Adrenal gland (tissue), 12 donors: ENCODE results near the gene OR7C1. TPM values are rescaled to one million over a fixed set of nuclear protein-coding genes. Genes with fewer than 3 reads are reported as not detected.
A peak's percentile ranks its signal among the peaks of the same experiment; 100 is the strongest.
"Not testable (repeated sequence)": the region's sequence is repeated elsewhere in the genome, so short reads cannot be mapped to it uniquely, and the experiment has no call there.

Experiments
- DNase-seq, 7 donors: peaks; one replicate each; pipeline ENCODE4 v3.0.0-alpha.2; 2019 to 2020
- H3K27ac ChIP-seq, 5 donors: fragments of 200-600 bp; sonication (generic) in 4 of 5; 1 replicate in 3 of 5; 2 replicates in 2 of 5; pipeline versions ENCODE4 v1.5.1 to v1.8.0; 2016 to 2020; ENCODE audit warnings: mild to moderate bottlenecking in 1 of 5
- H3K27me3 ChIP-seq: fragments of 200-600 bp; 2 replicates; pipeline ENCODE4 v1.8.0; 2021
- H3K36me3 ChIP-seq, 2 donors: fragments of 200-600 bp; replicated peaks in 1 of 2; 1 replicate in 1 of 2; 2 replicates in 1 of 2; pipeline versions ENCODE4 v1.5.1 to v1.8.0; 2018 to 2022
- H3K4me1 ChIP-seq, 2 donors: fragments of 200-600 bp; replicated peaks in 1 of 2; 1 replicate in 1 of 2; 2 replicates in 1 of 2; pipeline versions ENCODE4 v1.5.1 to v1.8.0; 2018 to 2021
- H3K4me3 ChIP-seq, 4 donors: fragments of 200-600 bp; sonication (generic) in 3 of 4; one replicate each; pipeline ENCODE4 v1.5.1; 2016 to 2018
- H3K9me3 ChIP-seq, 3 donors: fragments of 200-600 bp; sonication (generic) in 1 of 3; replicated peaks in 1 of 3; 1 replicate in 2 of 3; 2 replicates in 1 of 3; pipeline versions ENCODE4 v1.5.1 to v1.8.0; 2016 to 2021
- POLR2A ChIP-seq, 2 donors: fragments of 450-650 bp; IDR thresholded peaks; one replicate each; pipeline ENCODE4 v1.6.1; 2017; ENCODE audit warnings: antibody characterized with exemption in 2 of 2, mild to moderate bottlenecking in 2 of 2, moderate library complexity in 1 of 2
- WGBS, 4 donors: extraction: QIAGEN DNeasy Blood & Tissue Kit in 2 of 4; methylation state at CpG; one replicate each; pipeline versions ENCODE4 v1.1.5 to v1.1.7; 2013 to 2017; 5-methylcytosine and 5-hydroxymethylcytosine counted together
- intact Hi-C, 2 donors: fragments of 100-400 bp; cut with DNase I; formaldehyde crosslinking; loops; one replicate each; pipeline versions ENCODE4 v1.14.1 to v1.15.0; 2022 to 2023
- polyA plus RNA-seq, 3 donors: library from polyadenylated mRNA; stranded (reverse); fragments of 200-250 nt in 2 of 3; fragments of 350-450 nt in 1 of 3; fragmentation: Illumina TruSeq in 1 of 3; extraction: RNeasy Lipid Tissue Mini Kit (QIAGEN cat#74804) in 1 of 3; gene quantifications; one replicate each; pipeline ENCODE4 v1.2.3, GENCODE V29; 2013 to 2014
- total RNA-seq, 9 donors: library from RNA; depleted of rRNA in 4 of 9; stranded (reverse); fragments of >200 nt in 4 of 9; fragments of 120-200 nt in 1 of 9; fragmentation: NEBNext Ultra II Directional in 1 of 9; extraction: Animal tissue kit (Norgen Biotek cat#: 25700) in 1 of 9; gene quantifications; one replicate each; pipeline versions ENCODE4 v1.1.0 to v1.2.4, GENCODE V29; 2013 to 2023
- TF ChIP-seq, protein P1 (sequence below), 6 experiments: fragments of 450-650 bp in 4 of 6; fragments of 200-600 bp in 2 of 6; sonication (generic) in 1 of 6; IDR thresholded peaks; 1 replicate in 5 of 6; 2 replicates in 1 of 6; pipeline versions ENCODE4 v1.5.1 to v1.8.0; 2016 to 2021; ENCODE audit warnings: antibody characterized with exemption in 6 of 6, mild to moderate bottlenecking in 2 of 6, moderate library complexity in 1 of 6
- donor health status: healthy with polysubstance abuse.
- donor health status: Bipolar disorder and iron deficiency.
- donor health status: DM: yes; HTN: yes; CAD: no.
- donor health status: DM: no; HTN: no; CAD: no.
- donor health status: DM: no; HTN: no; CAD: no.
- donor health status: DM: yes; HTN: yes; CAD: no.

OR7C1 gene
- total and polyA plus RNA-seq, 12 donors = 0.34 to 4.7 (median 1.3) TPM

DNA sequence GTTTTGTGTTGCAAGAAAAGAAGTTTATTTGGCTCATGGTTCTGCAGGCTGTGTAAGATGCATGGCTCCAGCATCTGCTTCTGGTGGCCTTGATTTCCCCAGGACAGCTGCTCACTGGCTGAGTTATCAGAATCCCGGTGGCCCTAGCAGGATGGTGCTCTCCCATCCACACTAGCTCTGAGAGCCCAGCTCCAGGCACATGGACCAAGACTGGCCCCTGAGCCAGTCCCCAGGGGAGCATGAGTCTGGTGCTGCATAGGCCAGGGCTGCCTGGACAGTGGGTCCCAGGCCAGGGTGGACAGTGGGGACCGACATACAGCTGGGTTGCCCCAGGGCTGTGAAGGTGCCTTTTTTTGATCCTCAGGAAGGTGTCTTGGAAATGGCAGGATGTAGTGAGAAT lies 67.0 kb downstream of the OR7C1 start:
- peak in 1 of 7 donors; percentile 15 for DNase-seq
- H3K4me1 ChIP-seq = no peaks in the 10 kb centered on the region
- H3K4me3 ChIP-seq = no peak overlapping the region
- H3K36me3 ChIP-seq = no peaks in the 10 kb centered on the region
- no peaks in the 10 kb centered on the region for H3K9me3 ChIP-seq
- 71 to 87% (median 83%) methylated on average over 1 to 2 of the region's 2 CpGs; no CpG with 5 or more reads in 1 of the 4 donors for WGBS, 4 donors
- no peak overlapping the region for H3K27ac ChIP-seq
- H3K27me3 ChIP-seq = no peaks in the 10 kb centered on the region
- TF ChIP-seq, protein P1, sequence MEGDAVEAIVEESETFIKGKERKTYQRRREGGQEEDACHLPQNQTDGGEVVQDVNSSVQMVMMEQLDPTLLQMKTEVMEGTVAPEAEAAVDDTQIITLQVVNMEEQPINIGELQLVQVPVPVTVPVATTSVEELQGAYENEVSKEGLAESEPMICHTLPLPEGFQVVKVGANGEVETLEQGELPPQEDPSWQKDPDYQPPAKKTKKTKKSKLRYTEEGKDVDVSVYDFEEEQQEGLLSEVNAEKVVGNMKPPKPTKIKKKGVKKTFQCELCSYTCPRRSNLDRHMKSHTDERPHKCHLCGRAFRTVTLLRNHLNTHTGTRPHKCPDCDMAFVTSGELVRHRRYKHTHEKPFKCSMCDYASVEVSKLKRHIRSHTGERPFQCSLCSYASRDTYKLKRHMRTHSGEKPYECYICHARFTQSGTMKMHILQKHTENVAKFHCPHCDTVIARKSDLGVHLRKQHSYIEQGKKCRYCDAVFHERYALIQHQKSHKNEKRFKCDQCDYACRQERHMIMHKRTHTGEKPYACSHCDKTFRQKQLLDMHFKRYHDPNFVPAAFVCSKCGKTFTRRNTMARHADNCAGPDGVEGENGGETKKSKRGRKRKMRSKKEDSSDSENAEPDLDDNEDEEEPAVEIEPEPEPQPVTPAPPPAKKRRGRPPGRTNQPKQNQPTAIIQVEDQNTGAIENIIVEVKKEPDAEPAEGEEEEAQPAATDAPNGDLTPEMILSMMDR (IDR thresholded peaks at IDR 0.05) = no peak
- TF ChIP-seq POLR2A (IDR thresholded peaks at IDR 0.05) = no peak
- intact Hi-C loops = loop anchor here (10.0 kb wide), 1 partner anchor 373 kb away; no protein-coding TSS in a partner anchor

DNA sequence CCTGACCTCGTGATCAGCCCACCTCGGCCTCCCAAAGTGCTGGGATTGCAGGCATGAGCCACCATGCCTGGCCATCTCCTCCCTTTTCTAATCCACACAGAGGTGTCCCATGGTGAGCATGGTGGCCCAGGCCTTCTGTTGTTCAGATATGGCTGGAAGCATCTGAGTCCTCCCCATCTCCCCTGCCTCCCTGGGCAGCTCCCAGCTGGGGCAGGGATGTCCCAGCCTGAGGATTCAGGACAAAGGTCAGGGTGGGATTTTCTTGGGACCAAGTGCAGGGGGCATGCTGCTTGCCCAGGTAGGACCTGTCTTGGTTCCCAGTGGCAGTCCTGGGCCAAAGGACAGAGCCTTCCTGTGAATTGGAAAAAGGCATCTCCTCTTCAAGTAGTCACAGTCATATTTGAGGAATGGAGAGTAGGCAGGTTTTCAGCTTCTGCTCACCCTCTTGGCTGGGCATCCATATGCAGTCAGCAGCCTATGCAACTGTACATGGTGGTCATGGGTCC lies 67.5 kb downstream of the OR7C1 start:
- no peak overlapping the region for H3K27ac ChIP-seq
- peak in 1 of 7 donors; percentile 18 for DNase-seq
- 58 to 88% (median 77%) methylated on average over 2 of the region's 2 CpGs for WGBS, 4 donors
- H3K9me3 ChIP-seq = no peaks in the 10 kb centered on the region
- no peak for TF ChIP-seq POLR2A (IDR thresholded peaks at IDR 0.05)
- TF ChIP-seq, protein P1 (IDR thresholded peaks at IDR 0.05) = no peak
- H3K4me1 ChIP-seq = no peaks in the 10 kb centered on the region
- H3K36me3 ChIP-seq = no peaks in the 10 kb centered on the region
- H3K4me3 ChIP-seq = no peak overlapping the region
- H3K27me3 ChIP-seq = no peaks in the 10 kb centered on the region
- intact Hi-C loops = loop anchor here (10.0 kb wide), 1 partner anchor 373 kb away; no protein-coding TSS in a partner anchor

DNA sequence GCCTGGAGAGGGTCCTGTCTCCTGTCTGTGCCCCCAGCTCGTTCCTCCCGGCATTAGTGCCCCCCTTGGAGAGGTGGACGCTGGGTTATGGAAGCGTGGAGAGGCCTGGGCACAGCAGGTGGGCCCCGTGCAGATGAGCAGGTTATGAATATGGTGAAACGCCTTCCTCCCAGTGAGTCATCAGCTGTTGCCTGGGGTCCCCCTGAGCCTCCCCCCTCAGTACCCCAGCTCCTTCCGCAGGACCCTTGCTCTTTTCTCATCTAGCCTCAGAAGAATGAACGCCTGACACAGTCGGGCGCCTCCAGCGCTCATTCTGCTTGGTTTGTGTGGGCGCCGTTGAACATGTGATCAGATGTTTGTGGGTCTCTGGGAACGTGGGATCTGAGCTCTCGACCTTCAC lies 69.1 kb downstream of the OR7C1 start:
- not testable (repeated sequence) for H3K36me3 ChIP-seq, H3K4me3 ChIP-seq, H3K27me3 ChIP-seq, H3K9me3 ChIP-seq, H3K27ac ChIP-seq, H3K4me1 ChIP-seq
- intact Hi-C loops = loop anchor here (10.0 kb wide), 1 partner anchor 371 kb away; no protein-coding TSS in a partner anchor
- WGBS, 4 donors = 72 to 95% (median 76%) methylated on average over 7 to 15 of the region's 15 CpGs
- peak in 1 of 7 donors; percentile 10 for DNase-seq

DNA sequence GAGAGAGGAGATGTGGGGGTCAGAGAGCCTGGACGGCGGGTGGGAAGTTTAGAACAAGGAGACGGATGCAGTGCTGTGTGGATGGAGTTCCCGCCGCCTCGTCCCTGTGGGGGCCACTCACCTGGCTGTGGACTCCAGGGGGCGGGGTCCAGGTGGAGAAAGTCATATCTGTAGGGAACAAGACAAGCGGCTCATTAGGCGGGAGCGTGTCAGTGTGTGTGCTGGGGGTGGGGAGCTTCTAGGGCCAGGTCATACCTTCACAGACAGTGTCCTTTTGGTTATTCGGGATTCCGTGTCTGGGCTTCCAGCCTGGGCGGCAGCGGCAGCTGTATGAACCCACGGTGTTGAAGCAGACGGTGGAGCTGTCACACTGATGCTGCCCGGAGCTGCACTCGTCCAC lies 69.6 kb downstream of the OR7C1 start:
- H3K27me3 ChIP-seq, H3K4me1 ChIP-seq, H3K27ac ChIP-seq, H3K36me3 ChIP-seq, DNase-seq, H3K9me3 ChIP-seq, H3K4me3 ChIP-seq: not testable (repeated sequence)
- intact Hi-C loops = loop anchor here (10.0 kb wide), 1 partner anchor 371 kb away; no protein-coding TSS in a partner anchor
- 89 to 92% (median 91%) methylated on average over 3 to 9 of the region's 18 CpGs for WGBS, 4 donors

DNA sequence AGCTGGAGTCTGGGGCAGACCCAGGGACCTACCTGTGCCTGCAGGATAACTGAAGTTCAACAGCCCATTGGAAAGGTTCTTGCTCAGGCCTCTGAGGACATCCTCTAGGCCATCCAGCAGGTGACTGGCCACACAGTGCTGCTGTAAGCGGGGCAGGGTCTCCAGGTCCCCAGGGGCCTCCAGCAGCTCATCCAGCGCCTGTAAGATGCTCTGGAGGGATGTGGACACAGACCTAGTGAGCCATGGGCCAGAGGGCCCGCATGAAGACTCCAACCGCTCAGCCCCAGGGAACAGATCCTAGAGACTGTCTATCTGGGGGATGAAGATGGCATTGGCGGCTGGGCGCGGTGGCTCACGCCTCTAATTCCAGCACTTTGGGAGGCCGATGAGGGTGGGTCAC lies 70.6 kb downstream of the OR7C1 start:
- H3K4me1 ChIP-seq = no peaks in the 10 kb centered on the region
- H3K4me3 ChIP-seq = no peak overlapping the region
- TF ChIP-seq POLR2A (IDR thresholded peaks at IDR 0.05) = no peak
- TF ChIP-seq, protein P1 (IDR thresholded peaks at IDR 0.05) = no peak
- H3K36me3 ChIP-seq = no peaks in the 10 kb centered on the region
- H3K27me3 ChIP-seq = no peaks in the 10 kb centered on the region
- no peaks in the 10 kb centered on the region for H3K9me3 ChIP-seq
- WGBS, 4 donors = 73 to 91% (median 82%) methylated on average over 8 to 9 of the region's 9 CpGs
- no peak overlapping the region for H3K27ac ChIP-seq
- intact Hi-C loops = loop anchor here (10.0 kb wide), 1 partner anchor 370 kb away; no protein-coding TSS in a partner anchor
- DNase-seq = no peak
